HTR-8/SVneo (cell line): ENCODE data around the gene TWIST1.

ENCODE experiments used
- DNase-seq: peaks from one replicate; pipeline ENCODE4 v3.0.0; 2011; ENCODE audit warnings: low spot score, mixed read lengths; ENCODE audit not compliant: insufficient read length
- FAIRE-seq: peaks from 2 replicates; lab custom pipeline; 2011; peaks lifted over from hg19 to GRCh38; lab: Jason Lieb, UNC

Gene TWIST1

GRCh38 chr7:19114551-19114855 lies 2.9 kb downstream of the TWIST1 start:
- FAIRE-seq (no peak), DNase-seq (peak; percentile 8)

GRCh38 chr7:19113855-19114550 lies 3.4 kb downstream of the TWIST1 start:
- DNase-seq (peak; percentile 25), FAIRE-seq (no peak)

- FAIRE-seq: no peak
Observed at GRCh38 chr7:19113002-19113350, 4.5 kb downstream of the TWIST1 start.

GRCh38 chr7:19112274-19113001 lies 5.0 kb downstream of the TWIST1 start:
- FAIRE-seq (no peak), DNase-seq (no peak)

More at GRCh38 chr7:19113002-19113350, 4.5 kb downstream of the TWIST1 start:
- DNase-seq: no peak

GRCh38 chr7:19111474-19112273 lies 5.8 kb downstream of the TWIST1 start:
- FAIRE-seq: no peak
- no peak for DNase-seq

GRCh38 chr7:19110776-19111175 lies 6.7 kb downstream of the TWIST1 start:
- DNase-seq: no peak
- no peak for FAIRE-seq

- FAIRE-seq (no peak), DNase-seq (no peak)
Observed at GRCh38 chr7:19110026-19110730, 7.3 kb downstream of the TWIST1 start.

GRCh38 chr7:19109000-19109946 lies 8.2 kb downstream of the TWIST1 start:
- FAIRE-seq (no peak), DNase-seq (no peak)

- FAIRE-seq (no peak), DNase-seq (no peak)
Observed at GRCh38 chr7:19107356-19108146, 9.9 kb downstream of the TWIST1 start.

GRCh38 chr7:19107081-19107355 lies 10.4 kb downstream of the TWIST1 start:
- DNase-seq: no peak
- no peak for FAIRE-seq

- FAIRE-seq (no peak), DNase-seq (no peak)
Observed at GRCh38 chr7:19106241-19107080, 11.0 kb downstream of the TWIST1 start.

GRCh38 chr7:19105546-19105945 lies 11.9 kb downstream of the TWIST1 start:
- FAIRE-seq (no peak), DNase-seq (no peak)

- DNase-seq (no peak), FAIRE-seq (no peak)
Observed at GRCh38 chr7:19104811-19105210, 12.6 kb downstream of the TWIST1 start.

GRCh38 chr7:19102884-19103283 lies 14.6 kb downstream of the TWIST1 start:
- DNase-seq (no peak), FAIRE-seq (no peak)

GRCh38 chr7:19101909-19102308 lies 15.5 kb downstream of the TWIST1 start:
- DNase-seq (no peak), FAIRE-seq (no peak)

GRCh38 chr7:19101472-19101871 lies 16.0 kb downstream of the TWIST1 start:
- DNase-seq (no peak), FAIRE-seq (no peak)

- no peak for FAIRE-seq
Observed at GRCh38 chr7:19099924-19100323, 17.5 kb downstream of the TWIST1 start.

GRCh38 chr7:19099194-19099593 lies 18.2 kb downstream of the TWIST1 start:
- DNase-seq (no peak), FAIRE-seq (no peak)

More at GRCh38 chr7:19099924-19100323, 17.5 kb downstream of the TWIST1 start:
- DNase-seq: no peak
